Ovary (tissue), 3 donors: ENCODE results near the gene DRC1.

Experiments used
- EP300 ChIP-seq: sonication (generic); formaldehyde crosslinking; IDR thresholded peaks from one replicate; pipeline ENCODE4 v1.6.1; 2017; ENCODE audit warnings: antibody characterized with exemption
- POLR2A ChIP-seq: fragments of 450-650 bp; IDR thresholded peaks from one replicate; pipeline ENCODE4 v1.6.1; 2017; ENCODE audit warnings: antibody characterized with exemption, mild to moderate bottlenecking, moderate library complexity
- TF ChIP-seq, protein P1 (sequence below), 3 donors: fragments of 450-650 bp in 2 of 3; fragments of 200-600 bp in 1 of 3; IDR thresholded peaks; one replicate each; pipeline versions ENCODE4 v1.5.1 to v1.8.0; 2016 to 2022; ENCODE audit warnings: antibody characterized with exemption in 3 of 3, mild to moderate bottlenecking in 1 of 3
- donor health status: DM: no; HTN: no; CAD: no.

DNA sequence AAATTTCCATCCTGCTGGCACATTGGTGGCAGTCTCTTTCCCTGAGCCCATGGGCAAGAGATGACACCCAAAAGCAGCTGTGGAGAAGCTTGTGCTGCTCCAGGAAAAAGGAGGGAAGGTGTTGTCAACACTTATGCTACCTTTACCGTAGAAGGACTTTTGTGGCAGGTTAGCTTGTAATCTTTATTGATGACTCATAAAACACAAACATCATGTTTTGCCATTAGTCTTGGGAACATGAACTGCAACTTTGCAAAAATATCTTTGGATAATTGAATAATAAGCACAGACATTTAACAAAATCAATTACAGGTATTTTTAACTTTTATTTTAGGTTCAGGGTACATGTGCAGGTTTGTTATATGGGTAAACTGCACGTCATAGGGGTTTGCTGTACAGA is 33.4 kb downstream of the DRC1 start:
- TF ChIP-seq, protein P1, sequence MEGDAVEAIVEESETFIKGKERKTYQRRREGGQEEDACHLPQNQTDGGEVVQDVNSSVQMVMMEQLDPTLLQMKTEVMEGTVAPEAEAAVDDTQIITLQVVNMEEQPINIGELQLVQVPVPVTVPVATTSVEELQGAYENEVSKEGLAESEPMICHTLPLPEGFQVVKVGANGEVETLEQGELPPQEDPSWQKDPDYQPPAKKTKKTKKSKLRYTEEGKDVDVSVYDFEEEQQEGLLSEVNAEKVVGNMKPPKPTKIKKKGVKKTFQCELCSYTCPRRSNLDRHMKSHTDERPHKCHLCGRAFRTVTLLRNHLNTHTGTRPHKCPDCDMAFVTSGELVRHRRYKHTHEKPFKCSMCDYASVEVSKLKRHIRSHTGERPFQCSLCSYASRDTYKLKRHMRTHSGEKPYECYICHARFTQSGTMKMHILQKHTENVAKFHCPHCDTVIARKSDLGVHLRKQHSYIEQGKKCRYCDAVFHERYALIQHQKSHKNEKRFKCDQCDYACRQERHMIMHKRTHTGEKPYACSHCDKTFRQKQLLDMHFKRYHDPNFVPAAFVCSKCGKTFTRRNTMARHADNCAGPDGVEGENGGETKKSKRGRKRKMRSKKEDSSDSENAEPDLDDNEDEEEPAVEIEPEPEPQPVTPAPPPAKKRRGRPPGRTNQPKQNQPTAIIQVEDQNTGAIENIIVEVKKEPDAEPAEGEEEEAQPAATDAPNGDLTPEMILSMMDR (IDR thresholded peaks at IDR 0.05), result no peak
- TF ChIP-seq POLR2A, result no peak
- TF ChIP-seq EP300, result no peak
